Vagina (tissue), 2 donors: ENCODE results near the gene PFKL.

Experiments
- CTCF ChIP-seq, 3 experiments: fragments of 450-650 bp in 2 of 3; fragments of 200-600 bp in 1 of 3; sonication (generic) in 1 of 3; IDR thresholded peaks; one replicate each; pipeline ENCODE4 v1.5.1; 2017 to 2019; ENCODE audit warnings: antibody characterized with exemption in 3 of 3, mild to moderate bottlenecking in 2 of 3, moderate library complexity in 2 of 3
- POLR2A ChIP-seq, 2 donors: fragments of 450-650 bp; IDR thresholded peaks; one replicate each; pipeline ENCODE4 v1.6.1; 2017; ENCODE audit warnings: antibody characterized with exemption in 2 of 2, mild to moderate bottlenecking in 2 of 2, moderate library complexity in 2 of 2
- POLR2AphosphoS5 ChIP-seq, 2 donors: sonication (generic); formaldehyde crosslinking; IDR thresholded peaks; one replicate each; pipeline ENCODE4 v1.9.0; 2017; ENCODE audit warnings: antibody characterized with exemption in 2 of 2, mild to moderate bottlenecking in 2 of 2, low read depth in 1 of 2; ENCODE audit not compliant: insufficient read depth in 1 of 2

- TF ChIP-seq CTCF (IDR thresholded peaks at IDR 0.05) (no peak), POLR2AphosphoS5 (IDR thresholded peaks at IDR 0.05; ENCODE audit: insufficient read depth in 1 of 2, low read depth in 1 of 2) (no peak), POLR2A (IDR thresholded peaks at IDR 0.05) (no peak)
These were observed 34.1 kb upstream of the PFKL start for GRCh38 chr21:44265734-44266270.
